ENCODE measurements around the gene CKB. TPM values are rescaled to one million over a fixed set of nuclear protein-coding genes. Genes with fewer than 3 reads are reported as not detected.

CKB gene
- total RNA-seq, 1 donor from 2014 or later = 178 TPM

- Histone ChIP-seq H3K9me3 (ENCODE audit: insufficient read depth, low read depth, low read length) (no peaks in the 10 kb centered on the region), H3K27me3 (ENCODE audit: insufficient read depth, low read length) (no peaks in the 10 kb centered on the region), H3K36me3 (ENCODE audit: insufficient read depth, low read length) (no peaks in the 10 kb centered on the region), H3K79me2 (ENCODE audit: insufficient read depth, low read length) (peaks cover 37% of the 10 kb centered on the region), H3K27ac (ENCODE audit: low read depth, low read length) (no peak overlapping the region), H4K20me1 (ENCODE audit: insufficient read depth, low read length) (peaks cover 47% of the 10 kb centered on the region), H3K9ac (ENCODE audit: low read length) (no peak overlapping the region), H3K4me1 (ENCODE audit: insufficient read depth, low read length) (peaks cover 20% of the 10 kb centered on the region), H3K4me3 (ENCODE audit: insufficient read depth, low read depth, low read length) (no peak overlapping the region), H3K4me2 (ENCODE audit: low read length) (no peak overlapping the region), H2AFZ (ENCODE audit: low read depth, low read length) (no peak overlapping the region)
- no peak for TF ChIP-seq EZH2 (IDR thresholded peaks at IDR 0.05; ENCODE audit: insufficient read depth, low read length)
- TF ChIP-seq CTCF (IDR thresholded peaks at IDR 0.05; ENCODE audit: insufficient read depth, low read depth, low read length) = no peak
- DNase-seq (ENCODE audit: low read depth) (no peak), FAIRE-seq (no peak)
- Mint-ChIP-seq H3K36me3 (ENCODE audit: low read depth, unreplicated experiment) (peaks cover 7% of the 10 kb centered on the region), H3K27ac (ENCODE audit: unreplicated experiment) (no peak overlapping the region), H3K4me3 (ENCODE audit: unreplicated experiment) (no peak overlapping the region), H3K4me1 (ENCODE audit: low read depth, unreplicated experiment) (peaks cover 13% of the 10 kb centered on the region), H3K27me3 (ENCODE audit: low read depth, unreplicated experiment) (no peaks in the 10 kb centered on the region), H3K9me3 (ENCODE audit: unreplicated experiment) (no peaks in the 10 kb centered on the region)
These were observed 9.8 kb upstream of the CKB start for GRCh38 chr14:103532216-103533136.

GRCh38 chr14:103531421-103532215 is 9.0 kb upstream of the CKB start:
- Mint-ChIP-seq H3K36me3 (ENCODE audit: low read depth, unreplicated experiment) (peaks cover 6% of the 10 kb centered on the region), H3K27me3 (ENCODE audit: low read depth, unreplicated experiment) (no peaks in the 10 kb centered on the region), H3K4me1 (ENCODE audit: low read depth, unreplicated experiment) (peaks cover 16% of the 10 kb centered on the region), H3K9me3 (ENCODE audit: unreplicated experiment) (no peaks in the 10 kb centered on the region), H3K4me3 (ENCODE audit: unreplicated experiment) (no peak overlapping the region), H3K27ac (ENCODE audit: unreplicated experiment) (no peak overlapping the region)
- peaks cover 47% of the 10 kb centered on the region for H4K20me1 ChIP-seq (ENCODE audit: insufficient read depth, low read length)
- H3K4me3 ChIP-seq (ENCODE audit: insufficient read depth, low read depth, low read length) = no peak overlapping the region
- H2AFZ ChIP-seq (ENCODE audit: low read depth, low read length) = no peak overlapping the region
- no peak for TF ChIP-seq EZH2 (IDR thresholded peaks at IDR 0.05; ENCODE audit: insufficient read depth, low read length)
- no peak for TF ChIP-seq CTCF (IDR thresholded peaks at IDR 0.05; ENCODE audit: insufficient read depth, low read depth, low read length)
- no peak overlapping the region for H3K9ac ChIP-seq (ENCODE audit: low read length)
- peaks cover 20% of the 10 kb centered on the region for H3K4me1 ChIP-seq (ENCODE audit: insufficient read depth, low read length)
- no peak overlapping the region for H3K27ac ChIP-seq (ENCODE audit: low read depth, low read length)
- H3K4me2 ChIP-seq (ENCODE audit: low read length) = no peak overlapping the region
- no peaks in the 10 kb centered on the region for H3K9me3 ChIP-seq (ENCODE audit: insufficient read depth, low read depth, low read length)
- H3K79me2 ChIP-seq (ENCODE audit: insufficient read depth, low read length) = peaks cover 37% of the 10 kb centered on the region
- no peaks in the 10 kb centered on the region for H3K27me3 ChIP-seq (ENCODE audit: insufficient read depth, low read length)
- H3K36me3 ChIP-seq (ENCODE audit: insufficient read depth, low read length) = no peaks in the 10 kb centered on the region
- FAIRE-seq (no peak), DNase-seq (ENCODE audit: low read depth) (no peak)

Measured in astrocyte (in vitro differentiated cells and primary cell).